ENCODE data around the gene RLF. TPM values are rescaled to one million over a fixed set of nuclear protein-coding genes. Genes with fewer than 3 reads are reported as not detected.

RLF gene
- total and polyA plus RNA-seq, 2 of the 8 experiments (the other 6 are each of a cell fraction or from before 2014, with no cell fraction given): 4.2 to 18.0 TPM

GRCh38 chr1:40266786-40267535 lies 105.8 kb downstream of the RLF start (continued):
- TF ChIP-seq EP300 (IDR thresholded peaks at IDR 0.05; ENCODE audit: borderline replicate concordance in 1 of 2, low read depth in 2 of 2, low read length in 2 of 2) (no peak), SUZ12 (IDR thresholded peaks at IDR 0.05; ENCODE audit: low read length) (no peak)
